Suprapubic skin (tissue), 4 donors: ENCODE measurements around the gene CPN2. TPM values are rescaled to one million over a fixed set of nuclear protein-coding genes. Genes with fewer than 3 reads are reported as not detected.

ENCODE experiments used
- DNase-seq, 2 donors: peaks; one replicate each; pipeline ENCODE4 v3.0.0-alpha.2; 2019; ENCODE audit warnings: low spot score in 2 of 2
- H3K27ac ChIP-seq: fragments of 200-600 bp; sonication (generic); one replicate; pipeline ENCODE4 v1.5.1; 2019
- H3K27me3 ChIP-seq: fragments of 200-600 bp; sonication (generic); one replicate; pipeline ENCODE4 v1.5.1; 2019
- H3K36me3 ChIP-seq: fragments of 200-600 bp; sonication (generic); one replicate; pipeline ENCODE4 v1.5.1; 2019
- H3K4me1 ChIP-seq: fragments of 200-600 bp; sonication (generic); one replicate; pipeline ENCODE4 v1.5.1; 2019
- H3K4me3 ChIP-seq: fragments of 200-600 bp; sonication (generic); one replicate; pipeline ENCODE4 v1.5.1; 2019; ENCODE audit warnings: mild to moderate bottlenecking
- H3K9me3 ChIP-seq: fragments of 200-600 bp; sonication (generic); one replicate; pipeline ENCODE4 v1.5.1; 2019
- EP300 ChIP-seq: sonication (generic); formaldehyde crosslinking; IDR thresholded peaks from one replicate; pipeline ENCODE4 v1.6.1; 2017; ENCODE audit warnings: antibody characterized with exemption
- POLR2A ChIP-seq, 2 donors: fragments of 450-650 bp; IDR thresholded peaks; one replicate each; pipeline ENCODE4 v1.6.1; 2017; ENCODE audit warnings: antibody characterized with exemption in 2 of 2, mild to moderate bottlenecking in 2 of 2, moderate library complexity in 2 of 2
- POLR2AphosphoS5 ChIP-seq, 3 donors: sonication (generic); formaldehyde crosslinking; IDR thresholded peaks; one replicate each; pipeline ENCODE4 v1.6.1; 2017; ENCODE audit warnings: antibody characterized with exemption in 3 of 3
- WGBS: methylation state at CpG from one replicate; pipeline ENCODE4 v1.1.5; 2018; 5-methylcytosine and 5-hydroxymethylcytosine counted together
- total RNA-seq, 4 donors: library from RNA; depleted of rRNA; stranded (reverse); fragments of >200 nt; gene quantifications; one replicate each; pipeline ENCODE4 v1.1.0, GENCODE V29; 2016
- TF ChIP-seq, protein P1 (sequence below), 2 donors: fragments of 200-600 bp in 1 of 2; fragments of 450-650 bp in 1 of 2; sonication (generic) in 1 of 2; IDR thresholded peaks; one replicate each; pipeline ENCODE4 v1.5.1; 2016 to 2019; ENCODE audit warnings: antibody characterized with exemption in 2 of 2, mild to moderate bottlenecking in 1 of 2, moderate library complexity in 1 of 2

CPN2 gene
- total RNA-seq, 4 donors from 2014 or later: not detected

DNA sequence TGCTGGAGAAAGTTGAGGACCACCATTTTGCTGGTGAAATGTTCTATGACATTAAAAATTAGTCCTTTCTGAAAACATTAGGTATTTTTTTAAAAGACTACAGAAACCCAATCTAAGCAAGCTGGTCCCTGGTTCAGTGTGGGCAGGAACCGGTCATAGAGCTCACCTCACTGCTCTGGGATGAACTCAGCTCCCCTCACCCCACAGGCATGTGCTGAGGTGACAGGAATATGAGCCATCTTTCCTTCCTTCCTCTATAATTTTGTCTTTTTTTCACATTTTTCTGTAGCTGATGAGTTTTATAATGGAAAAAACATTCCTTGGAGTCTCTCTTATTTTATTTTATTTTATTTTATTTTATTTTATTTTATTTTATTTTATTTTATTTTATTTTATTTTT is 26.6 kb upstream of the CPN2 start:
- peaks cover 4% of the 10 kb centered on the region for H3K4me1 ChIP-seq
- H3K27ac ChIP-seq: no peak overlapping the region
- WGBS: 75% methylated on average over 1 of the region's 1 CpG
- TF ChIP-seq POLR2AphosphoS5 (IDR thresholded peaks at IDR 0.05) (no peak), POLR2A (IDR thresholded peaks at IDR 0.05) (no peak), EP300 (no peak)
- TF ChIP-seq, protein P1, sequence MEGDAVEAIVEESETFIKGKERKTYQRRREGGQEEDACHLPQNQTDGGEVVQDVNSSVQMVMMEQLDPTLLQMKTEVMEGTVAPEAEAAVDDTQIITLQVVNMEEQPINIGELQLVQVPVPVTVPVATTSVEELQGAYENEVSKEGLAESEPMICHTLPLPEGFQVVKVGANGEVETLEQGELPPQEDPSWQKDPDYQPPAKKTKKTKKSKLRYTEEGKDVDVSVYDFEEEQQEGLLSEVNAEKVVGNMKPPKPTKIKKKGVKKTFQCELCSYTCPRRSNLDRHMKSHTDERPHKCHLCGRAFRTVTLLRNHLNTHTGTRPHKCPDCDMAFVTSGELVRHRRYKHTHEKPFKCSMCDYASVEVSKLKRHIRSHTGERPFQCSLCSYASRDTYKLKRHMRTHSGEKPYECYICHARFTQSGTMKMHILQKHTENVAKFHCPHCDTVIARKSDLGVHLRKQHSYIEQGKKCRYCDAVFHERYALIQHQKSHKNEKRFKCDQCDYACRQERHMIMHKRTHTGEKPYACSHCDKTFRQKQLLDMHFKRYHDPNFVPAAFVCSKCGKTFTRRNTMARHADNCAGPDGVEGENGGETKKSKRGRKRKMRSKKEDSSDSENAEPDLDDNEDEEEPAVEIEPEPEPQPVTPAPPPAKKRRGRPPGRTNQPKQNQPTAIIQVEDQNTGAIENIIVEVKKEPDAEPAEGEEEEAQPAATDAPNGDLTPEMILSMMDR (IDR thresholded peaks at IDR 0.05): no peak
- no peak overlapping the region for H3K4me3 ChIP-seq
- H3K27me3 ChIP-seq: peaks cover 17% of the 10 kb centered on the region
- no peaks in the 10 kb centered on the region for H3K36me3 ChIP-seq
- no peak for DNase-seq
- no peaks in the 10 kb centered on the region for H3K9me3 ChIP-seq

DNA sequence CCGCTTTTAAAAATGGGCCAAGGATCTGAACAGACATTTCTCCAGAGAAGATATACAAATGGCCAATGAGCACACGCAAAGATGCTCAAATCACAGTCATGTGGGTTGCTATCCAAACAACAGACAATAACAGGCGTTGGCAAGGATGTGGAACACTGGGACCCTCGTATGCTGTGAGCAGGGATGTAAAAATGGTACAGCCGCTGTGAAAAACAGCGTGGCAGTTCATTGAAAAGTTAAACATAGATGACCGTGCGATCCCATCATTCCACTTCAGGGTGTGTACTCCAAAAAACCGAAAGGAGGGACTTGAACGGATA is 25.1 kb upstream of the CPN2 start:
- Histone ChIP-seq H3K9me3 (no peaks in the 10 kb centered on the region), H3K27ac (no peak overlapping the region), H3K27me3 (peaks cover 8% of the 10 kb centered on the region), H3K36me3 (no peaks in the 10 kb centered on the region), H3K4me3 (no peak overlapping the region), H3K4me1 (no peaks in the 10 kb centered on the region)
- TF ChIP-seq EP300: no peak
- TF ChIP-seq POLR2A (IDR thresholded peaks at IDR 0.05): no peak
- TF ChIP-seq, protein P1 (IDR thresholded peaks at IDR 0.05): no peak
- no peak for TF ChIP-seq POLR2AphosphoS5 (IDR thresholded peaks at IDR 0.05)
- DNase-seq: no peak
- 85% methylated on average over 10 of the region's 10 CpGs for WGBS

DNA sequence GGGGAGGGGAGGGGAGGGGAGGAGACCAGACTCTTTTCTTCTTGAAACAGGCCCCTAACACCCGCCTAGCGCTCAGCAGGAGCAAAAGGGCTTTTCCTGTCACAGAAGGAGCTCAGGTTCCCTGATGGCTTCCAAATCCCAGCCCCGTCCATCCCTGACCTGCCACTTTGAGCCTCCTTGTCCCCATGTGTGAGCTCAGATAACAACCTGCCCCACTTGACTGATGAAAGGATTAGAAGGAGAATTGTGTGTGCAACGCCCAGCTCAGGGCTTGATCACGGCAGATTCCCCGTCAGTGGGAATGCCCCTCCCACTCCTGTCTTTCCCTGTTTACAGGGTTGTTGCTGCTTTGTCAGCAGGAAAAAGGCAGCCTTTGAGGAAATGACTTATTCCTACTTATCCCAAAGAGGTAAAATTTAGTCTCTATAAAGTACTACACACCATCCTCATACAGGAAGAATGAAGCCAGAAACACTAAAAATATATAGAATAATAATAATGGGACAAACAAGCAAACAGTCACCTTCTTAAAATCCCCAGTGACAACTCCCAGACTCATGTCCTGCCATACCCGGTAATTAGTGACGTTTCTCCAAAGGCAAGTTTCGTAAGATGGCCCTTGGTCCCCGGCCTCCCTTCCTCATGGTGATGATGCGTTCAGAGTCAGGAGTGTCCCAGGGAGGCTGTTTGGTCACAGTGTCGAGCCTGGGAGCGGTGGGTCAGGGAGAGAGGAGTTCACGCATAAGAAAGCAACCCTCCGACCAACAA is 24.5 kb upstream of the CPN2 start:
- H3K27me3 ChIP-seq: peaks cover 7% of the 10 kb centered on the region
- no peaks in the 10 kb centered on the region for H3K9me3 ChIP-seq
- no peak for DNase-seq
- H3K36me3 ChIP-seq: no peaks in the 10 kb centered on the region
- no peak overlapping the region for H3K27ac ChIP-seq
- WGBS: 51% methylated on average over 13 of the region's 15 CpGs
- no peaks in the 10 kb centered on the region for H3K4me1 ChIP-seq
- TF ChIP-seq EP300 (no peak), POLR2AphosphoS5 (IDR thresholded peaks at IDR 0.05) (no peak), POLR2A (IDR thresholded peaks at IDR 0.05) (no peak)
- TF ChIP-seq, protein P1 (IDR thresholded peaks at IDR 0.05): no peak
- no peak overlapping the region for H3K4me3 ChIP-seq

- H3K27me3 ChIP-seq: peaks cover 1% of the 10 kb centered on the region
- no peak overlapping the region for H3K4me3 ChIP-seq
- DNase-seq: no peak
- TF ChIP-seq POLR2A (IDR thresholded peaks at IDR 0.05) (no peak), POLR2AphosphoS5 (IDR thresholded peaks at IDR 0.05) (no peak), EP300 (no peak)
- TF ChIP-seq, protein P1 (IDR thresholded peaks at IDR 0.05): no peak
- WGBS: 87% methylated on average over 10 of the region's 10 CpGs
- no peaks in the 10 kb centered on the region for H3K4me1 ChIP-seq
- no peaks in the 10 kb centered on the region for H3K36me3 ChIP-seq
- no peak overlapping the region for H3K27ac ChIP-seq
- no peaks in the 10 kb centered on the region for H3K9me3 ChIP-seq
Measured at GRCh38 chr3:194374935-194375334, 23.8 kb upstream of the CPN2 start.

- Histone ChIP-seq H3K4me3 (no peak overlapping the region), H3K9me3 (no peaks in the 10 kb centered on the region), H3K36me3 (no peaks in the 10 kb centered on the region), H3K27me3 (peaks cover 5% of the 10 kb centered on the region), H3K4me1 (no peaks in the 10 kb centered on the region), H3K27ac (no peak overlapping the region)
- no peak for DNase-seq
- 77% methylated on average over 8 of the region's 8 CpGs for WGBS
- TF ChIP-seq, protein P1 (IDR thresholded peaks at IDR 0.05): no peak
- TF ChIP-seq POLR2A (IDR thresholded peaks at IDR 0.05) (no peak), EP300 (no peak), POLR2AphosphoS5 (IDR thresholded peaks at IDR 0.05) (no peak)
Measured at GRCh38 chr3:194373899-194374298, 22.8 kb upstream of the CPN2 start.
